Measurements from ENCODE around the gene MAD1L1.

MAD1L1 gene

DNA sequence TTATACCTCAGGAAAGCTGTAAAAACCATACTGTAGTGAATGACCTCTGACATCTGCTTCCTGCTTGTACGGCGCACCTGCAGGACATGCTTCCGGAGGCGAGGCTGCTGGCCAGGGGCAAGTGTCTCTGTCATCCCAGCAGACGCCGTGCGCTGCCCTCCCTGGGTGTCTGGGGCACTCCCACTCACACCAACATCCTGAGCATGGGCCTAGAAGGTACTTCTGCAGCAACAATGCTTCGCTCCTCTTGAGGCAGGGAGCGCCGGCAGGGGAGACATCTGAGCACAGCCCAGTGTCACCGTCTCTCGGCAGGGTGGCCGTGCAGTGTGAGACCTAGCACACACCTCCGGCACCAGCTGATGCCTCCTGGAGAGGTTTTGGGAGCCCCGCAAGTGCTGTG is 269.2 kb downstream of the MAD1L1 start:
- no peak for DNase-seq

- peak in 1 of 6 experiments; percentile 36 for DNase-seq
Measured at GRCh38 chr7:1961701-1962276, 271.0 kb downstream of the MAD1L1 start.

GRCh38 chr7:1959305-1959704 is 273.4 kb downstream of the MAD1L1 start:
- DNase-seq = no peak

DNA sequence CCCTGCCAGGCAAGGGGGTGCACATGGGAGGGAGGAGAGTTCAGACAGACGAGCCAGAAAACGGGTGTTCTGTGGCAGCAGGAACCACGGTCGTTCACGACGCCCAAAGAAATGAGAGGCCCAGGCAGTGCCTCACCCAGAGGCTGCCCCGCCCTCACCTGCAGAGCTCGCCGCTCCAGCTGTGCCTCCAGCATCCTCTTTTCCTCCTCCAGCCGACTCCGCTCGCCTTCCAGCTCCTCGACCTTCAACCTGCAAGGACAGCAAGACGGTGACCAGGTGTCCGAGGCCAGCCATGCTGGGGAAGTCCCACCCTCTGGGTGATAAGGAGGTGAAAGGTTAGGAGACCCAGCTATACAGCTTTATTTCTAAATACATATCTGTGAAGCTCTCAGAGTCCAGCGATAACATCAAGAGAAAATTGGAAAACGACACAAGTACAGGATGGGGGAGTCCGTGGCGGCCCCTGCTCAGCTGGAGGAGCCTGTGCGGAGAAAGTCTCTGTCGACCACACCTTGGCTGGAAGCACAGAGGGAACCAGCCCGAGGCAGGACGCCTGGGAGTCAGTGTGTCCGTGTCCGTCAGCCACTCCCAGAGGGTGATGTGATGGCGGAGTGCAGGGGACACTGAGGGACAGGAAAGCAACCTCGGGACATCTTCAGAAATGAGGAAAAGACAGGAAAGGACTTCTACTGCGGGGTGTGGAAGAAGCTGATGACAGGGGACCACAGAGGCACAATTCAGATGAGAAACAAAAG is 275.1 kb downstream of the MAD1L1 start:
- DNase-seq = no peak

DNA sequence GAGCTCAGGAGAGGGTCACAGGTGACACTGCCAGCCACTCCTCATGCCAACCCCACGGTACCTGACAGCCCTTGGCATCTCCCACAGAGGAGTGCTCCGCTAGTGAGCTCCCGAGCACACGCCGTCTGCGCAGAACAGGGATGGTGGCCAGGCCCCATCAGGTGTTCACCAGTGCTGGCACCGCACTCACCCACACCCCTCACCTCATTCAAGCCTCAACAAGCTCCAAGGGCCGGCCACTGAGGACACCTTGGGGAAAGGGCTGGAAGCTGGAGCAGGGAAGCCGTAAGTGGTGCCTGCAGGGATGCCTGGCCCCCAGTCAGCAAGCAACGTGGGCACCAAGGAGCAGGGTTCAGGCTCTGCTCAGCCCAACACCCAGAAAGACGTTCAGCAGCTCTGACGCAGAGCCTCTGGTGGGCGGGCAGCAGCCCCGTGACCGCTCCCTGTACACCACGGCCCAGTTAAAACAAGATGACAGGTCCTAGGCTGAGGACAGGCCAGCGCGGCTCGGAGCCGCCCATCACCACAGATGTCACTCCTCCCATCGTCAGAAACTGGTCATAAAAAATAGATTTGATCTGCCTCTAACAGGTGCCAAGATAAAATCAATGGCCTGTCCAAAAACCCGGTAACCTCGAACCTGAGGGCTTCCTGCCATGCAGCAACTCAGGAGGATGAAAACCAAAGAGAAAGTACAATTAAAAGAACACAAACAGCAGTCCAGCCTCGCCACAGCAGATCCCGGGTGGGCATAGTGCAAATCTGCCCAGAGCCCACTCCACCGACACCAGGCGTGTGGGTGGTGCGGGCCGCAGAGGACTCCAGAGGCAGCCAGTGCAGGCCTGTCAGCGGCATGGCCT is 275.9 kb downstream of the MAD1L1 start:
- no peak for DNase-seq

DNA sequence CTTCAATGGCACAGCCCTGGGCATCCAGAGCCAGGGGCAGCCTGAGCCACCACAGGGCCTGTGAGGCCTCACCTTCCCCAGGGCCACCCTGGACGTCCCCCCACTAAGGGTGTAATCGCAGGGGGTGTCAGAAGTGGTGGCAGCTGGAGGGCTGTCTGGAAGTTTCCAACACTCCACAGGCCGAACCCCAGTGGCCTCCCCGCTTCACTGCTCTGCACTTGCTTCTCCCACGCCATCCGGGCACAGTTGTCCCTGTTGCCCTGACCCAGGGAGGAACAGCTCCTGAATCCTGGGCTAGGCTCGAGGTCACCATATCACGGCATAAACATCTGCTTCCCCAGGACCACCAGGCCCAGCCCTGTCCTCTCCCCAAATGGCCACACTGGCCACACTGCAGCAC is 276.6 kb downstream of the MAD1L1 start:
- no peak for DNase-seq

GRCh38 chr7:1954366-1955004 is 278.3 kb downstream of the MAD1L1 start:
- DNase-seq = no peak

DNA sequence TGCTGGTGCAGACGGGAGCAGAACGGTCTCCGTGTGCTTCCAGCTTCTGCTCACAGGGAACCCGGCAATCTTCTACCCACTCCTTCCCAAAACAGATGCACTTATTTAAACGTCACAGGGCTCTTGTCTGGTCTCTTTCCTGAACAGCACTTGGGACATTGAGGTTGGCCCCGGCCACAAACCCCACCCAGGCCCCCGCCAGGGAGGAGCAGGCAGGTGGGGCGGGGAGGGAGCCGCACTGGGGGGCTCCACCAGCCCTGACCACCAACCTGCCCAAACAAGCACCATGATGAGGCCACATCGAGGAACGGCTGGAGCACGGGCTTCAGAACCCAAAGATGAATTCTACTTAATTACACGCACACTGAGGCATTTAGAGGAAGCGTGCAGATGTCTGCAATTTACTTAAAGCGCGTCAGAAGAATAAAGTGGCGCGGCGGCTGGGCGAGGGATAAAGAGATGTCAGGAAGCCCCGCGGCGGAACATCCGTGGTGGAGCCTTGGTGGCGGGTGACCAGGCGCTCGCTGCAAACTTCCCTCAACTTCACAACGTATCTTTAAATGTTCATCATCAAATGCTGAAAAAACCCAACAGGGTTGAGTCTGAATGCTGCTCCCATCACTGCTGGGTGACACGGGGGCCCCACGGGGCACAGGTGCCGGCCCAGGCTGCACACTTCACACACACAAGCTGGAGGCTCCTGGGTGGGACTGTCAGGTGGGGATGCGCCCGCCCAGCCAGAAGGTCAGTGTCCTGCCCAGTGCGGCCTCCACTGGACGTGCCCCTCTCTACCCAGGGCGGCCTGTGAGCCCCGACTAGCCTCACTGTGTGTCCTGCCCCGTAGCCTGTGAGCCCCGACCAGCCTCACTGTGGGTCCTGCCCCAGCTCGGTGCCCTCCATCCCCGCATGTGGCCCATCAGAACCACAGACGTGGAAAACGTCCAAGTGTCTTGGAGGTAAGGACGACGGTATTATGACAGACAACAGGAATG is 279.2 kb downstream of the MAD1L1 start:
- no peak for DNase-seq

DNA sequence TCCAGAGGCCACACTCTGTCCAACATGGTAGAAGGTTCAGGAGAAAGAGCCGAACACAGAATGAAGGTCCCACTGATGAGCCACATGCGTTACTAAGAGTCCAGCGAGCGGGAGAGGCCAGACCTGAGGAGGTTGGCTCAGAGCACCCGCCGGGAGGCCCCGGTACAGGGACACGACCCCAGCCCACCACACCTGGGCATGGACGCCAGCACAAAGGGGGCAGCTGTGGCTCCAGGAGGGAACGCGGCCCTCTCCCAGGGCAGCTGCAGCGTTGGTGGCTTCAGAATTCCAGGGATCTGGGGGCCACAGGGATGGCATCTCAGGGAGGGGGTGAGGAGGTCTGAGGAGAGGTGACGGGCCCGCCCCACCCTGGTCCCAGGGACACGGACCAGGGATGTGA is 280.0 kb downstream of the MAD1L1 start:
- no peak for DNase-seq

DNA sequence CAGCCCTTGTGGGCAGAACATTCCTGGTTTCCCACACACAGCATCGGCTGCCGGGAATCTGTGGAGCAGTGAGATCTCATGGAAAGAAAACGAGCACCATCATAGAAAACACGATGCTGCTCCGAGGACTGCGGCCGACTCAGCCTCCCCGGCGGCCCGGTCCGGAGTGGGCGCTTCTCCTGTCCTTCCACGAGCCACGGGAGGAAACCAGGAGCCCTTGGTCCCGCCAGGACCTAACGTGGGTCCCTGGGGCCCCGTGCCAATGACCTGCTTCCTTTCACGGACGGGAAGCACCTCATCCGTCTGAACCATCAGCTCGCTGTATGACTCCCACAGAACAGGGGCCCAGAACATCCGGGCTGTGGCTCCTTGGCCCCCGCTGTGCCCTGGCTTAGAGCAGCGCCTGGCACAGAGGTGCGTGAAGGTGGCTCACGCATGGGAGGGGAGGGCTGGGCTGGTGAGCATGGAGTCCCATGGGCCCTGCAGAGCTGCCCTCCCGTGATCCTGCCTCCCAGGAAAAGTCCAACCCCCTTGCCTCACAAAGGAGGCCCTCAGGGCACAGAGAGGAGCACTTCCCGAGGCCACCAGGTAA is 280.5 kb downstream of the MAD1L1 start:
- DNase-seq = no peak

- no peak for DNase-seq
Measured at GRCh38 chr7:1951600-1951999, 281.1 kb downstream of the MAD1L1 start.

DNA sequence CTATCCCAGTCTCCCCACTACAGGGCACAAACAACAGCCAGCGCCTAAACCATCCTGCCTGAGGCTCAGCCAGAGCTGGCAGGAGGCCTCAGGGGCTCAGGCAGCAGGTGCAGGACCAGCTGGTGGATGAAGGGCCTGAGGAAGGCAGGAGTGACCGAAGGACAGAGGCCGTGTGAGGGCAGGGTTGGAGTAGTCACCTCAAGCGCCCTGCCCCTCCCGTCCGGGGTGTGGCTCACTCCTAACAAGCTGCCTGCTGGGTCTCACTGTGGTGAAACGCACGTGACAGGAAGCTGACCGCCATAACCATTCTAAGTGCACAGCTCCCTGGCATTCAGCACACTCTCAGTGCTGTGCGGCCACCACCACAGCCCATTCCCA is 281.6 kb downstream of the MAD1L1 start:
- peak in 1 of 6 experiments; percentile 20 for DNase-seq

DNA sequence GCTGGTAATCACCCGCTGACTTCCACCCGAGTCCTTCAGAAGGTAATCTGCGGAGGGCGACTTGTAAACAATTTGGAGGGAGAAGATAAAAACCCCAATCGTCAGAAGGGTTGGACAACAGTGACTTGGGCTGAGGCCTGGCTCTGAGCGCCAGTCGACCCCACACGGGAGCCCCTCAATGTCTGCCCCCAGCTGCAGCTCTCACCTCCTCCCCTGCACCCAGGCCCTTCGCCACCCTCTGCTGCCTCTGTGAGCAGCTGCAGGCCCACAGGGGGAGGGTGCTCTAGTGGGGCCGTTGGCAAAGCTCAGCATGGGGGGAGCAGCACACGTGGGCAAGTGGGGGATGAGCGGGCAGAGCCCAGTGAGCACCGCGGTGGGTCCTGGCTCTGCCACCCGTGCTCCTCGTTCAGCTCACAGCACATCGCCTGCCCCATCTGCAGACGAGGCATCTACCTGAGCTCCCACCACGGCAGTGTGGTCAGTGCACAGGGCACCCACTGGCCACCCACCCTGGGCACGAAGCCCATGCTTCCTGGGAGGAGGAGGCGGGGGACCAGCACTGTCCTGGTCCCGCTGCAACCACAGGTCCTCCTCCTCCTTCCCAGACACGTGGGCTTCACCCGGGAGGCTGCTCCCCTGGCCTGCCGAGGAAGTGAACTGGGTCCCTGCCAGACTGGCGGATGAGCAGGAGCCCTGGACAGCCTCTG is 282.1 kb downstream of the MAD1L1 start:
- DNase-seq = no peak

GRCh38 chr7:1950066-1950451 is 282.7 kb downstream of the MAD1L1 start:
- DNase-seq = no peak

DNA sequence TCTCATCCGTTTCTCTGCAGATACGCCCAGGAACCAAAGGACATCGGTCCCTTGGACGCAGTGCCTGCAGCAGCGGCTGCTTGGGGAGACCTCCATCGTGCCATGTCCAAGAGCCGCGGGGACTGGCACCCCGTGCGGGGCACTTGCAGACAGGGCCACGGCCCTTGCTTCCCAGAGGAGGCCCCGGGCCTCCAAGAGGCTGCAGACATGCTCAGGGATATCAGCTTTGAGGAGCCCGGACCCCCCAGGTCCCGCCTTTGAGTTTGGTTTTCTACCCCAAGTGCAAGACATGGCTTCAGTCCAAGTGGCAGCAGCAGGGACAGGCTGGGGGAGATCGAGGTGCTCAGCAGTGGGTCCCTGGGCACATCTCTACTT is 283.1 kb downstream of the MAD1L1 start:
- DNase-seq = no peak

DNA sequence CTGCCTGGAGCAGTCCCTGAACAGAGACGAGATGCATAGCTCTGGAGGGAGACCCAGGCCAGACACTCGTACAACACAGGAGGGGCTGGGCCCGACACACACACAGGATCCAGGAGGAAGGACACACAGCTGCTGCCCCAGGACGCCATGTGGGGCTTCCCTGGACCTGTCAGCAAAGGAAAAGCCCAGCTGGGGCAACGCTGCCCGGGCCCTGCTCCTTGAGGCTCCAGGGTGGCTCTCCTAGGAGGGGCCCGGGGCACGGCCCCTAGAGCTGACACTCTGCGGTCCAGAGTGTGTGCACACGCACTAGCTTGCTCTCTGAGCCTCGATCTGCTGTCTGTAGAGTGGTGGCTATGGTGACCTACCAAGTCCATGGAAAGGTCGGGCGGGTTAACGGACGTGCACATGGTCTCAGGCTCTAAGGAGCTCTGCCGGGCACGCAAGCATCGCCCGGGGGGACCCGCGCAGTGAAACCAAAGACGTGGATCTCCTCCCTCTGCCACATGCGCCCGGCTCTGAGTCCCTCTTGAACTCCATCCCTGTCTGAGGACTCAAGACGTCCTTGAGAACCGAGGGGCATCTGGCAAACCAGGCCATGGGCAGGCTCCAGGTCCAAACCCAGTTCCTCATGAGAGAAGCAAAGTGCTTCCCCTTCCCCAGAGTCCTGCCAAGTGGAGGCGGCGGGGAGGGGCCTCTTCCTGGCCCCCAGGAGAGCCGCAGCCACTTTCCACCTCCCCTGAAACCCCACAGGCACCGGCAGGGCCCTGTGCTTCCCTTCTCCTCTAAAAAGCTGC is 283.7 kb downstream of the MAD1L1 start:
- DNase-seq = no peak

DNA sequence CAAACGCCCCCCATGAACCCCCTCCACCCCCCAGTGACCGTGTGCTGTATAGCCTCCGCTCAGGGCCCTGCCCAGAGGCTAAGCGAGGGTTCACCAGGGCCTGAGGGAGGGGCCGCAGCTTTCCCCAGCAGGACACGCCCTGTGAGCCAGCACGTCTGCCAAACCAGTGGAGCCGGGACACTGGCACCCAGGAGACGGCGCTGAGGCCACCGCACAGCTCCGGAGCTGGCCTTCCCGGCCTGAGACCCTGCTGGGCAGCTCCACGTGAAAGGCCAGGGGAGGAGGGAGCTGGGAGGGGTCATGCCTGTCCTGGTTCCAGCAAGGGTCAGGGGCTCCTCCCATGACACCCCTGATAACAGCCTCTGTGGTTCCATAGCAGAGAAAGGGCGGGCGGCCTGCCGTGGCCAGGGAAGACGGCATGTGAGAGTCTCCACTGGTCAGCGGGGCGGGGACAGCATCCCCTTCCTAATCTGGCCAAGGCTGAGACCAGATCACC is 284.4 kb downstream of the MAD1L1 start:
- DNase-seq = no peak

- DNase-seq = no peak
Measured at GRCh38 chr7:1947586-1948217, 285.0 kb downstream of the MAD1L1 start.

DNA sequence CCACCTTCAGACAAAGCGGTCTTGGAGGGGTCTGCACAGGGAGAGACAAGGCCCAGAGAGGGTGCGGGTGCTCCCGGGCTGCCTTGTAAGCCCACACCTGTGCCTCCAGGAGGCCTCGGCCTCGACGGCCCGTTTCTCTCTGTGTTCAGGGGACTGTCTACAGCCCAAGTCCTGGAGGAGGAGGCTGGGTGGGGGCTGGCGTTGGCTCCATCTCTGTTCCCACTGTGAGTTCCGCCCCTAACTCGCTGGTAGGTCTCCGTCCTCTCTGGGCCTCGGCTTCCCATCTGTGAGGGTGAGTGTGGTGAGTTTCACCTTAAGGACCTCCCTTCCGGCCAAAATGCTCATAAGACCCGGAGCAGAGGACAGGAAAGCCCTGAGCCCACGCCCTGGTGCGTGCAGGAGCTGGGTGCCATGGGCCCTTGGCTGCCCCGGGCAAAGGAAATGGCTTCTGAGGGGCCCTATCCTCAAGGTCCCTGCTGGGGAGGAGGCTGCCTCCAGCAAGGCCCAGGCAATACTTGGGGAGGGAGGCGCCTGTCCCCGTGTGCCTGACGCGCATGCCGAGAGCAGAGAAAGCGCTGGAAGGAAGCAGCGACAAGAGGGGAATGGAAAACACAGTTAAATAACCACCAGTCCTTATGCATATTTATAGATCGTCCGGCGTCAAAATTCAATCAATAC is 285.8 kb downstream of the MAD1L1 start:
- DNase-seq = no peak
